ENCODE data around the gene NRCAM.

NRCAM gene

GRCh38 chr7:108322925-108323832, 133.1 kb downstream of the NRCAM start:
- H3K27me3 Mint-ChIP-seq, result no peaks in the 10 kb centered on the region
- H3K27ac Mint-ChIP-seq, result no peak overlapping the region
- H3K9me3 Mint-ChIP-seq, result no peaks in the 10 kb centered on the region
- H3K36me3 Mint-ChIP-seq (ENCODE audit: low read depth), result no peaks in the 10 kb centered on the region
- H3K4me1 Mint-ChIP-seq (ENCODE audit: low read depth), result no peaks in the 10 kb centered on the region
- intact Hi-C loops (cut with micrococcal nuclease), result no loop called here
- no peak overlapping the region for H3K4me3 Mint-ChIP-seq

- Mint-ChIP-seq H3K4me3 (no peak overlapping the region), H3K9me3 (no peaks in the 10 kb centered on the region), H3K27me3 (no peaks in the 10 kb centered on the region), H3K4me1 (ENCODE audit: low read depth) (no peaks in the 10 kb centered on the region), H3K36me3 (ENCODE audit: low read depth) (no peaks in the 10 kb centered on the region), H3K27ac (no peak overlapping the region)
- intact Hi-C loops (cut with micrococcal nuclease), result no loop called here
Measured at GRCh38 chr7:108322046-108322445, 134.2 kb downstream of the NRCAM start.

DNA sequence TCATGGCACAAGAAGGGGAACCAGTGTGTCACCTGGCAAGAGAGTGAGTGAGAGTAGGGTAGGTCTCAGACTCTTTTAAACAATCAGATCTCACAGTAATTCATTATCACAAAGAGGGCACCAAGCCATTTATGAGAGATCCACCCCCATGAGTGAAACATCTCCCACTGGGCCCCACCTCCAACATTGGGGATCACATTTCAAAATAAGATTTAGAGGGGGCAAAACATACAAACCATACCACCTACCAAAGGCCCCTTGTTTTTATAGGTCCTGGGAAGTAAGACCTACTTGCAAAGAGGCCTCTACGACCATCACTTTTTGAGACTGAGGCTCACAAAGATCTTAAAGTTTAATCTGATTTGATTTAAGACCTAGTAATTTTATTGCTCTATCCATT, 134.9 kb downstream of the NRCAM start:
- Mint-ChIP-seq H3K4me3 (no peak overlapping the region), H3K27me3 (no peaks in the 10 kb centered on the region), H3K36me3 (ENCODE audit: low read depth) (no peaks in the 10 kb centered on the region), H3K9me3 (no peaks in the 10 kb centered on the region), H3K27ac (no peak overlapping the region), H3K4me1 (ENCODE audit: low read depth) (no peaks in the 10 kb centered on the region)
- intact Hi-C loops (cut with micrococcal nuclease), result no loop called here

DNA sequence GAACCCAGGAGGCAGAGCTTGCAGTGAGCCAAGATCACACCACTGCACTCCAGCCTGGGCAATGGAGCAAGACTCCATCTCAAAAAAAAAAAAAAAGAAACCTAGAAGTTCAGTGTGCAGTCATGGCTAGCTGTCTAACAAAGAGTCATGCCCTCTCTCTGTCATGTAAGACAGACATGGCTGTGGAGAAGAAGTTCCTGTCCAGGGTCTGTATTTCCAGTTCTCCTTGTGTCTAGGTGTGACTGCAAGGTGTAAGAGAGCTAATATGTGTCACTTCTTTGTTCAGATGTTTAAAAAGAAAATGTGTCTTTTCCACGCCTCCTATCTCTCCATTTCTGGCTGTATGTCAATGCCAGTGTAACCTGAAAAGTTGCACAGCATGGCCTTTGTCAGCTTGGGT, 139.5 kb downstream of the NRCAM start:
- Mint-ChIP-seq H3K9me3 (no peaks in the 10 kb centered on the region), H3K4me1 (ENCODE audit: low read depth) (no peaks in the 10 kb centered on the region), H3K27me3 (no peaks in the 10 kb centered on the region), H3K36me3 (ENCODE audit: low read depth) (no peaks in the 10 kb centered on the region), H3K4me3 (no peak overlapping the region), H3K27ac (no peak overlapping the region)
- intact Hi-C loops (cut with micrococcal nuclease), result no loop called here

DNA sequence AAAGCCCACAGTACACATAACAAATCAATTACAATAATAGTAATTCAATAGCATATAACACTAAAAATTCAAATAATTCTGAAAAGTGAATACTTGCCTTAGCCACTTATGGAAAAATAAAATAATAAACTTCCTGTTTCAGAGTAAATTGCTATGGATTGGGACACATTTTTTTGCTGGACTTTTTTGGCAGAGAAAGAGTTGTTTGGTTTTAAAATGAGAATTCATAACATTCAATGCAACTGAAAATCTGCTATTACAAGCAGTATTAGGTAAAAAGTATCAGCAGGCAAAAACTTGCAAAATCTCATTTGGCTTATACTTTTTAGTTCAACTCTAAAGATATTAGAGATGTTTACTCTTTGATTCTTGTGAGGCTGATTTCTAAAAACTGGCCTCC, 141.7 kb downstream of the NRCAM start:
- no peaks in the 10 kb centered on the region for H3K36me3 Mint-ChIP-seq (ENCODE audit: low read depth)
- intact Hi-C loops (cut with micrococcal nuclease), result no loop called here
- H3K4me1 Mint-ChIP-seq (ENCODE audit: low read depth), result no peaks in the 10 kb centered on the region
- H3K27me3 Mint-ChIP-seq, result no peaks in the 10 kb centered on the region
- H3K27ac Mint-ChIP-seq, result no peak overlapping the region
- no peaks in the 10 kb centered on the region for H3K9me3 Mint-ChIP-seq
- H3K4me3 Mint-ChIP-seq, result no peak overlapping the region

GRCh38 chr7:108314049-108314448, 142.2 kb downstream of the NRCAM start:
- H3K27ac Mint-ChIP-seq, result no peak overlapping the region
- no peaks in the 10 kb centered on the region for H3K9me3 Mint-ChIP-seq
- intact Hi-C loops (cut with micrococcal nuclease), result no loop called here

GRCh38 chr7:108313086-108313485, 143.2 kb downstream of the NRCAM start:
- Mint-ChIP-seq H3K9me3 (no peaks in the 10 kb centered on the region), H3K36me3 (ENCODE audit: low read depth) (no peaks in the 10 kb centered on the region), H3K27me3 (no peaks in the 10 kb centered on the region), H3K4me1 (ENCODE audit: low read depth) (no peaks in the 10 kb centered on the region), H3K27ac (no peak overlapping the region), H3K4me3 (no peak overlapping the region)
- intact Hi-C loops (cut with micrococcal nuclease), result no loop called here

More at GRCh38 chr7:108314049-108314448, 142.2 kb downstream of the NRCAM start:
- Mint-ChIP-seq H3K4me1 (ENCODE audit: low read depth) (no peaks in the 10 kb centered on the region), H3K36me3 (ENCODE audit: low read depth) (no peaks in the 10 kb centered on the region), H3K27me3 (no peaks in the 10 kb centered on the region), H3K4me3 (no peak overlapping the region)

DNA sequence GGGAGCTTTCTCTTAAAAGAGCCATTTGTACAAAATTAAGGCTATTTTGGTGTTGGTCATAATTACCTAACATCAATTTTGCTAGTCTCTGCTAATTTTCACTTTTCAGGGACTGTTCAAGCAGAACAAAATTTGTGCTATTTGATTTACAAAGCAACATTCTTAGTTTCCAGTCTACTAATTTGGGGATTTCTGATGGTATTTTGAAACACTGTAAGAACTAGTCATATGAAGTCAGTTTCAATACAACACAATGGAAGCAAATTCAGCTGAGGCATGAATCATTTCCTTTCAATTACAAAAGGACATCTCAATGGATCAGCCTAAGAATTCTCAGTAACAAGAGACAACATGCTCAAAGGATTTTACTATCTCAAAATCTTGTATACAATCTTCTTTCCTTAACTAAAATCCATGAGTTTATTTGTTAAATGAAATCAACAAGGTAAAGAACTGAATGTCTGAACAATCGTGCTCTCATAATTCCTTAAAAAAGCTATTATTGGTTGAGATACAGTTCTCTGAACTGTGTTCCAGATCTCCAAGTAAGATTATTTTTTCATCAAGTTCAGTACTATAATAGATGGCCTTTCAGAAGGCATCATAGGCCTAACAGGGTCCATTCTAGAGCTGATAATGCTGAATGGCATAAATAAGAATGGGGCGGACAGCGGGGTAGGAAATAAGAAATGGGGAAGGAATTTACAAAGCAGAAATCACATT, 144.6 kb downstream of the NRCAM start:
- Mint-ChIP-seq H3K27ac (no peak overlapping the region), H3K36me3 (ENCODE audit: low read depth) (no peaks in the 10 kb centered on the region), H3K4me1 (ENCODE audit: low read depth) (no peaks in the 10 kb centered on the region), H3K27me3 (no peaks in the 10 kb centered on the region), H3K4me3 (no peak overlapping the region), H3K9me3 (no peaks in the 10 kb centered on the region)
- intact Hi-C loops (cut with micrococcal nuclease), result no loop called here

DNA sequence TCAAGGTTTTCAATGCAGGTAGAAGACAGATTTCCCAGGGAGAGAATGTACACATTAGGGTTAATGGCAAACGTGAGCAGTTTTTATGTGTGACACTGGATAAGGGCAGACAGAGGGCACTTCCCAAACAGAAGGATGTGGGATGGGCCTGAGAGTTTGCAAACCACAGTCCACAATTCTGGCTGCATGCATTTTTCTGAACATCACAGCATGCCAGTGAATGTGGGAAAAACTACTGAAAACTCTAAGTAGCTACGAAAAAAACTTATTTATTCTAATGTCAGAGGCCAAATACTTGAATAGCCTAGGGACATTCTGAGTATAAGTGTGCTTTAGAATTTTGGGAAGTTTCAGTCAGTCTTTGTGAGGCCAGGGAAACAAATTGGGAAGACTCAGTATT, 145.9 kb downstream of the NRCAM start:
- Mint-ChIP-seq H3K27me3 (peaks cover 2% of the 10 kb centered on the region), H3K36me3 (ENCODE audit: low read depth) (no peaks in the 10 kb centered on the region), H3K4me1 (ENCODE audit: low read depth) (no peaks in the 10 kb centered on the region), H3K9me3 (no peaks in the 10 kb centered on the region), H3K4me3 (no peak overlapping the region), H3K27ac (no peak overlapping the region)
- intact Hi-C loops (cut with micrococcal nuclease), result no loop called here

DNA sequence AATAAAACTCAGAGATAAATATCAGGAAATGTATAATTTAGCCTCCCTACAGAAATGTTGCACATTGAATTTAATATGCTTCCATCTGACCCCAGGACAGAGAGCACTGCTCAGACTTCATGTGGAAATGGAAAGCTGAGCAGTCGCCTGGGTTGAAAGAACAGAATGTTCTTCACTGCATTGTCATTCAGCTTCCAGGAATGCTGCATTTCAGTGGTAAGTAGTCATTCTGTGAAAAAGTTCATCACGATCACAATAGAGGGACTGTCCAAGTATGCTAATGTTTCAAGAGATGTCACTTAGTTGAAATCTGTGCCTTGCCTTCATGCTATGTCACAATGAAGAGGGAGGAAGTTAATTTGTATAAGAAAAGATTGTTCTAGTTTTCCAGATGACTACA, 147.3 kb downstream of the NRCAM start:
- Mint-ChIP-seq H3K4me3 (no peak overlapping the region), H3K27me3 (peaks cover 3% of the 10 kb centered on the region), H3K4me1 (ENCODE audit: low read depth) (no peaks in the 10 kb centered on the region), H3K9me3 (no peaks in the 10 kb centered on the region), H3K36me3 (ENCODE audit: low read depth) (no peaks in the 10 kb centered on the region), H3K27ac (no peak overlapping the region)
- intact Hi-C loops (cut with micrococcal nuclease), result no loop called here

DNA sequence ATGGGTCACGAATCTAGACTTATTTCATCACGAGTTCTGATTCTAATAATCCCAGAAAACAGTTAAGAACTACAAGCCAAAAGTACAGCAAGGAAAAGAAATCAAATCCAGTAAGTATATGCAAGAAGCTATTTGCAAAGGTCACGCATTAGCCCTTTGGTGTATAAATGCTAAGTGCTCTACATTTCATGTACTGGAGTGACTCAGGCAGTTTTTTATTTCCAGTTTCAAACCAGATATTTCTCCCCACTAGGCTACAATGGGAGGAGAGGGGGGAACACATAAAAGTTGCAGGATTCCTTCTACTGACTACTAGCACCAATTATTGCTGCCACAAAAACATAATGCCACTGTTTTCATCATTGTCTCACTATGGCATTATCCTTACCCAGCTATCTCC, 148.0 kb downstream of the NRCAM start:
- H3K9me3 Mint-ChIP-seq, result no peaks in the 10 kb centered on the region
- intact Hi-C loops (cut with micrococcal nuclease), result no loop called here
- H3K4me3 Mint-ChIP-seq, result no peak overlapping the region
- peaks cover 3% of the 10 kb centered on the region for H3K27me3 Mint-ChIP-seq
- no peaks in the 10 kb centered on the region for H3K36me3 Mint-ChIP-seq (ENCODE audit: low read depth)
- no peaks in the 10 kb centered on the region for H3K4me1 Mint-ChIP-seq (ENCODE audit: low read depth)
- H3K27ac Mint-ChIP-seq, result no peak overlapping the region

- Mint-ChIP-seq H3K9me3 (no peaks in the 10 kb centered on the region), H3K4me1 (ENCODE audit: low read depth) (no peaks in the 10 kb centered on the region), H3K36me3 (ENCODE audit: low read depth) (no peaks in the 10 kb centered on the region), H3K27ac (no peak overlapping the region), H3K27me3 (peaks cover 3% of the 10 kb centered on the region), H3K4me3 (no peak overlapping the region)
- intact Hi-C loops (cut with micrococcal nuclease), result no loop called here
Measured at GRCh38 chr7:108307595-108307994, 148.6 kb downstream of the NRCAM start.

- Mint-ChIP-seq H3K4me1 (ENCODE audit: low read depth) (no peaks in the 10 kb centered on the region), H3K36me3 (ENCODE audit: low read depth) (no peaks in the 10 kb centered on the region), H3K4me3 (no peak overlapping the region), H3K27me3 (peaks cover 3% of the 10 kb centered on the region), H3K9me3 (no peaks in the 10 kb centered on the region), H3K27ac (no peak overlapping the region)
- intact Hi-C loops (cut with micrococcal nuclease), result no loop called here
Measured at GRCh38 chr7:108307194-108307593, 149.0 kb downstream of the NRCAM start.

- Mint-ChIP-seq H3K27ac (no peak overlapping the region), H3K4me1 (ENCODE audit: low read depth) (no peaks in the 10 kb centered on the region), H3K27me3 (peaks cover 3% of the 10 kb centered on the region), H3K4me3 (no peak overlapping the region), H3K36me3 (ENCODE audit: low read depth) (no peaks in the 10 kb centered on the region), H3K9me3 (no peaks in the 10 kb centered on the region)
- intact Hi-C loops (cut with micrococcal nuclease), result no loop called here
Measured at GRCh38 chr7:108303332-108303731, 152.9 kb downstream of the NRCAM start.

All from dendritic cell treated with granulocyte-macrophage colony-stimulating factor and Interleukin-4, amounts not matched to agents 40 ng/mL and 50 ng/mL, for 4 days (primary cell).